GM15510 (cell line): ENCODE data around the gene FGF11.

Source experiments
- POLR2A ChIP-seq: IDR thresholded peaks from 3 replicates; pipeline ENCODE4 v1.6.1; 2011; ENCODE audit warnings: borderline replicate concordance; ENCODE audit not compliant: insufficient read length; ENCODE audit errors: extremely low read depth

The FGF11 gene

GRCh38 chr17:7418472-7419152, 20.7 kb upstream of the FGF11 start:
- TF ChIP-seq POLR2A, result no peak

- no peak for TF ChIP-seq POLR2A
Measured at GRCh38 chr17:7419819-7420610, 19.3 kb upstream of the FGF11 start, which contains the start of gene SPEM1. Gene SPEM1, plus strand, starts transcription at chr17:7420324. Its CDS starts 61 bp downstream, at chr17:7420385.

GRCh38 chr17:7421186-7421585, 18.1 kb upstream of the FGF11 start:
- no peak for TF ChIP-seq POLR2A

GRCh38 chr17:7423679-7424078, 15.6 kb upstream of the FGF11 start:
- TF ChIP-seq POLR2A, result no peak

- TF ChIP-seq POLR2A, result no peak
Measured at GRCh38 chr17:7425316-7425715, 14.0 kb upstream of the FGF11 start, which contains the start of gene SPEM2. Gene SPEM2, plus strand, starts transcription at chr17:7425616. Its CDS starts 73 bp downstream, at chr17:7425689.

- TF ChIP-seq POLR2A, result no peak
Measured at GRCh38 chr17:7425756-7426155, 13.6 kb upstream of the FGF11 start.

GRCh38 chr17:7426203-7426863, 13.0 kb upstream of the FGF11 start:
- no peak for TF ChIP-seq POLR2A

- no peak for TF ChIP-seq POLR2A
Measured at GRCh38 chr17:7426896-7427489, 12.3 kb upstream of the FGF11 start.

GRCh38 chr17:7427549-7427948, 11.8 kb upstream of the FGF11 start:
- no peak for TF ChIP-seq POLR2A

- no peak for TF ChIP-seq POLR2A
Measured at GRCh38 chr17:7428557-7428956, 10.8 kb upstream of the FGF11 start, which contains the start of gene SPEM3. Gene SPEM3, plus strand, starts transcription at chr17:7428857. Its CDS starts 46 bp downstream, at chr17:7428903.

GRCh38 chr17:7429722-7430121, 9.6 kb upstream of the FGF11 start:
- no peak for TF ChIP-seq POLR2A

GRCh38 chr17:7431231-7431630, 8.1 kb upstream of the FGF11 start:
- TF ChIP-seq POLR2A, result no peak

- TF ChIP-seq POLR2A, result no peak
Measured at GRCh38 chr17:7432296-7432695, 7.0 kb upstream of the FGF11 start.

GRCh38 chr17:7435676-7436555, 3.4 kb upstream of the FGF11 start:
- no peak for TF ChIP-seq POLR2A
